K562 (cell line): ENCODE data around the gene NRXN3. TPM values are rescaled to one million over a fixed set of nuclear protein-coding genes. Genes with fewer than 3 reads are reported as not detected.

Experiments
- ATAC-seq: fragments of 200-7000 bp; cut with Tn5 transposase; 3 replicates; pipeline ENCODE4 v1.9.1; 2020; ENCODE audit warnings: moderate library complexity
- BruUV-seq: library from RNA; stranded (reverse); fragments of 400-500 nt; replicated peaks from 2 replicates; lab custom pipeline; 2021; lab: Mats Ljungman, UMichigan
- CTCF ChIA-PET: fragments of 300-600 bp; formaldehyde crosslinking; extraction: SDS; loops from one replicate; lab custom pipeline; 2021; ENCODE audit warnings: low intra/inter-chr PET ratio; lab: Yijun Ruan, JAX
- POLR2A ChIA-PET: fragments of 300-600, 350-650 bp; sonication (Branson Sonifier 250); formaldehyde crosslinking; extraction: SDS; loops from one replicate; lab custom pipeline; 2021; ENCODE audit warnings: antibody characterized with exemption, inconsistent platforms; lab: Yijun Ruan, JAX
- DNase-seq, 4 experiments: peaks; one replicate each; pipeline versions ENCODE4 v3.0.0 to v3.0.0-alpha.2; 2011 to 2018; ENCODE audit warnings: low spot score in 3 of 4, mixed read lengths in 3 of 4; ENCODE audit errors: extremely low read depth in 1 of 4
- FAIRE-seq: peaks from 2 replicates; lab custom pipeline; 2011; peaks lifted over from hg19 to GRCh38; lab: Jason Lieb, UNC
- H2AFZ ChIP-seq: 2 replicates; pipeline ENCODE4 v1.6.0; 2011; ENCODE audit warnings: low read depth, low read length, control low read depth, inconsistent platforms
- H3K27ac ChIP-seq: fragments of 200-600 bp; 3 replicates; pipeline ENCODE4 v1.8.0; 2011; ENCODE audit warnings: low read depth, mild to moderate bottlenecking, control low read depth, inconsistent platforms, low read length, moderate library complexity, mixed read lengths; ENCODE audit errors: extremely low read depth
- H3K27me3 ChIP-seq, 2 experiments: fragments of 300-600 bp in 1 of 2; 2 replicates in 1 of 2; 3 replicates in 1 of 2; pipeline versions ENCODE4 v1.6.0 to v1.8.0; 2011; ENCODE audit warnings: inconsistent platforms in 2 of 2, low read length in 2 of 2, mild to moderate bottlenecking in 1 of 2, mixed read lengths in 1 of 2, moderate library complexity in 1 of 2; ENCODE audit not compliant: control insufficient read depth in 2 of 2, insufficient read depth in 2 of 2
- H3K36me3 ChIP-seq: fragments of 300-600 bp; 3 replicates; pipeline ENCODE4 v1.8.0; 2011; ENCODE audit warnings: mild to moderate bottlenecking, low read length, inconsistent platforms; ENCODE audit not compliant: control insufficient read depth, insufficient read depth
- H3K4me1 ChIP-seq, 2 experiments: fragments of 200-600 bp in 1 of 2; replicated peaks in 1 of 2; 2 replicates in 1 of 2; 3 replicates in 1 of 2; pipeline versions ENCODE4 v1.5.1 to v1.8.0; 2011; ENCODE audit warnings: inconsistent platforms in 2 of 2, low read length in 2 of 2, mild to moderate bottlenecking in 1 of 2, mixed read lengths in 1 of 2, moderate library complexity in 1 of 2; ENCODE audit not compliant: control insufficient read depth in 2 of 2, insufficient read depth in 2 of 2
- H3K4me2 ChIP-seq: 2 replicates; pipeline ENCODE4 v1.6.1; 2011; ENCODE audit warnings: low read length, control low read depth, inconsistent platforms, mixed read lengths; ENCODE audit not compliant: insufficient read depth
- H3K4me3 ChIP-seq: fragments of 200-600 bp; sonication (generic), shearing (Covaris generic); 2 replicates; pipeline ENCODE4 v1.5.1; 2016; ENCODE audit warnings: control low read depth, inconsistent platforms
- H3K79me2 ChIP-seq: fragments of 200-600 bp; 3 replicates; pipeline ENCODE4 v1.8.0; 2011; ENCODE audit warnings: low read length, inconsistent platforms; ENCODE audit not compliant: control insufficient read depth, insufficient read depth
- H3K9ac ChIP-seq, 2 experiments: 2 replicates each; pipeline versions ENCODE4 v1.6.0 to v1.6.1; 2011; ENCODE audit warnings: low read depth in 2 of 2, low read length in 2 of 2, control low read depth in 1 of 2, inconsistent platforms in 1 of 2, mild to moderate bottlenecking in 1 of 2, mixed read lengths in 1 of 2; ENCODE audit not compliant: insufficient read depth in 1 of 2
- H3K9me1 ChIP-seq: one replicate; pipeline ENCODE4 v1.6.0; 2011; ENCODE audit warnings: inconsistent platforms, mild to moderate bottlenecking, low read length, moderate library complexity; ENCODE audit not compliant: control insufficient read depth, insufficient read depth
- H3K9me3 ChIP-seq: replicated peaks from 2 replicates; pipeline ENCODE4 v1.5.1; 2011; ENCODE audit warnings: low read depth, low read length, inconsistent platforms; ENCODE audit not compliant: control insufficient read depth, insufficient read depth
- H4K20me1 ChIP-seq: replicated peaks from 2 replicates; pipeline ENCODE4 v1.6.1; 2011; ENCODE audit warnings: low read length, inconsistent platforms, mixed read lengths; ENCODE audit not compliant: control insufficient read depth, insufficient read depth
- C11orf30 ChIP-seq: fragments of 450-650 bp; IDR thresholded peaks from 2 replicates; pipeline ENCODE4 v1.6.1; 2016; ENCODE audit warnings: low read depth, mild to moderate bottlenecking
- CC2D1A ChIP-seq: fragments of 450-650 bp; IDR thresholded peaks from 2 replicates; pipeline ENCODE4 v1.6.1; 2017; ENCODE audit warnings: mild to moderate bottlenecking
- MXI1 ChIP-seq: IDR thresholded peaks from 2 replicates; pipeline ENCODE4 v1.6.1; 2011; ENCODE audit warnings: low read depth, mild to moderate bottlenecking, improper control_type of control experiment, low read length
- NEUROD1 ChIP-seq: fragments of 150-350 bp; IDR thresholded peaks from 2 replicates; pipeline ENCODE4 v1.6.1; 2014; ENCODE audit warnings: borderline replicate concordance, low read length, low read depth; ENCODE audit not compliant: partially characterized antibody
- ZNF277 ChIP-seq: fragments of 250-450 bp; sonication (Bioruptor Pico); IDR thresholded peaks from 2 replicates; pipeline ENCODE4 v1.8.0; 2022; ENCODE audit warnings: inconsistent platforms, mild to moderate bottlenecking, moderate library complexity, borderline replicate concordance
- WGBS: fragments of 100-300 bp; shearing (Covaris generic); methylation state at CpG from one replicate; pipeline ENCODE4 v1.1.6; 2016; ENCODE audit warnings: low coverage, mixed read lengths; ENCODE audit not compliant: insufficient coverage; ENCODE audit errors: missing lambda C conversion rate; 5-methylcytosine and 5-hydroxymethylcytosine counted together
- in situ Hi-C: fragments of 300-500 bp; cut with MboI; formaldehyde crosslinking; loops from 4 replicates; pipeline ENCODE4 v1.15.0; 2018; ENCODE audit warnings: inconsistent platforms, mixed read lengths
- intact Hi-C: fragments of 100-400 bp; cut with micrococcal nuclease; formaldehyde crosslinking; loops from 2 replicates; pipeline ENCODE4 v1.14.2; 2022
- polyA plus RNA-seq, 8 experiments: library from polyadenylated mRNA; depleted of rRNA in 4 of 8; stranded (reverse) in 5 of 8; unstranded in 3 of 8; fragments of >200 nt; fragmentation: Nextera tagmentation in 2 of 8; fragmentation: Illumina TruSeq in 1 of 8; extraction: Ambion mirVana in 2 of 8; extraction: Trizol in 1 of 8; gene quantifications; 2 replicates each; pipeline versions ENCODE4 v1.2.1 to v1.2.3, GENCODE V29; 2011 to 2014; ENCODE audit warnings: inconsistent platforms in 1 of 8, missing spikeins in 1 of 8
- total RNA-seq, 7 experiments: library from RNA; depleted of rRNA in 6 of 7; stranded (reverse); fragments of >200 nt in 6 of 7; fragmentation: Illumina TruSeq in 2 of 7; extraction: Trizol in 2 of 7; gene quantifications; 2 replicates each; pipeline versions ENCODE4 v1.2.1 to v1.2.3, GENCODE V29; 2011 to 2021; ENCODE audit warnings: low replicate concordance in 1 of 7

NRXN3 gene
- total and polyA plus RNA-seq, 9 of the 15 experiments (the other 6 are each of a cell fraction or from before 2014, with no cell fraction given): 0.09 TPM; not detected in 8

GRCh38 chr14:78644824-78645559, 474.8 kb downstream of the NRXN3 start (continued):
- TF ChIP-seq ZNF277: no peak

GRCh38 chr14:78652727-78653126, 482.6 kb downstream of the NRXN3 start:
- ATAC-seq (no peak), FAIRE-seq (no peak), DNase-seq (no peak)
- 0% methylated on average over 1 of the region's 1 CpG for WGBS
- Histone ChIP-seq H3K36me3 (no peaks in the 10 kb centered on the region), H3K4me2 (no peak overlapping the region), H2AFZ (no peak overlapping the region), H3K4me3 (no peak overlapping the region), H3K9me1 (no peaks in the 10 kb centered on the region), H4K20me1 (no peaks in the 10 kb centered on the region), H3K79me2 (no peaks in the 10 kb centered on the region), H3K9me3 (no peaks in the 10 kb centered on the region), H3K27ac (no peak overlapping the region), H3K4me1 (no peaks in the 10 kb centered on the region), H3K27me3 (no peaks in the 10 kb centered on the region), H3K9ac (no peak overlapping the region)
- ChIA-PET CTCF (interaction anchor here (0.7 kb wide), 1 partner anchor 83 kb away, joined by 3 read pairs; no protein-coding TSS in a partner anchor), POLR2A (no interaction called here)
- no TSS peak for BruUV-seq
- intact Hi-C loops (no loop called here), in situ Hi-C loops (no loop called here)
- TF ChIP-seq MXI1 (no peak), CC2D1A (no peak), C11orf30 (no peak), NEUROD1 (no peak)
